NCI-H1048 (cell line): ENCODE data around the gene CNTN4.
"Not testable (repeated sequence)": the region's sequence is repeated elsewhere in the genome, so short reads cannot be mapped to it uniquely, and the experiment has no call there.

Source experiments
- DNase-seq: peaks from one replicate; lab custom pipeline; 2025; lab: John Stamatoyannopoulos, UW

CNTN4 gene

DNA sequence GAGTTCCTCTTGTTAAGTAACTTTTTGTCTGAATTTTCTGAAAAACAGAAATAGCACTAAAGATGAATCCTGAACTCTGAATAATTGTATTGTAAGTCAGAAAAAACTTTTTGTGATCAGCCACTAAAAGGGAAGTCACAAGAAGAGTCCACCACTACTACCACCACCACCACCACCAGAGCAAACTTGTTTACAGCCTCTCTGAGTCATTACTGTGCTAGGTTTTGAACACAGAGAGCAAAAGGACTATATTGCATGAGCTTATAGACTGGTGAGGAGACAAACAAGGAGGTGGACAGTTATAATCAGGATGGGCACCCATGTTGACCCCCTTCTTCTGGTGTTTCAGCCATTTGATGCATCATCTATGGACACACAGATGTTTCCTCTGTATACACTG lies 869.8 kb downstream of the CNTN4 start:
- no peak for DNase-seq

DNA sequence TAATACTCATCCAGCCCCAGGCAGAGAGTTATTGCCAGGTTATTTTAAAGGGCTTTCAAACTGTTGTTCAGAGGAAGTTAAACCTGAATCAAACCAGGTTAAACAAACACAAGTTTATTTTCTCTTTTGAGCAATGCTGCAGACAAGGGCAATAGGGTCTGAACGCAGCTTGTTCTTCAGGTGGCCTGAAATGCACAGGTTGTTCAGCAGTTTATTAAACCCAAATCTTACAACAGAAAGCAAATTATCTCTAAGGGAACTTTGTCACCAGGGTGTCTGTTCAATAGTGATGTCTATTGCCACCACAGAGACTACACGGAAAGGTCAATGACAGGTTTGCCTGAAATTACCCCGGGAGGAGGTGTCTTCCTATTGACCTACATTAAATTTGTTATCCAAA lies 877.5 kb downstream of the CNTN4 start:
- no peak for DNase-seq

DNA sequence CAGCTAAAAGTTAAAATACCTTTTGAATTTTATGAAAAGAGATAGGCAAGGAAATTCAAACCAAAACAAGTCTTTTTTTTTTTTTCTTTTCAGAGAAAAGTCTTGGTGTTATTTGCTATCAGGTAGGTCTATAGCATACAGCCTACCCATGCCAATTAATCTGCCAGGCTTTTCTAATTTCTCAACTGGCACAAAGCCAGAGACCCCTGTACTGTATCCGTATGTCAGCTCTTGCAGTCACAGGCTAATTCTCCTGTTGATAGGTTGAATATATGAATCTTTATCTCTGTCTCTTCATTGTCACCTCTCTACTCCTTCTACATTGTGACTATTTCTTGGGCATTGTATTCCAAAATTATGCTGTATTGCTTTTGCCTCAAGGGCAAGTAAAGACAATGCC lies 878.1 kb downstream of the CNTN4 start:
- DNase-seq = no peak

DNA sequence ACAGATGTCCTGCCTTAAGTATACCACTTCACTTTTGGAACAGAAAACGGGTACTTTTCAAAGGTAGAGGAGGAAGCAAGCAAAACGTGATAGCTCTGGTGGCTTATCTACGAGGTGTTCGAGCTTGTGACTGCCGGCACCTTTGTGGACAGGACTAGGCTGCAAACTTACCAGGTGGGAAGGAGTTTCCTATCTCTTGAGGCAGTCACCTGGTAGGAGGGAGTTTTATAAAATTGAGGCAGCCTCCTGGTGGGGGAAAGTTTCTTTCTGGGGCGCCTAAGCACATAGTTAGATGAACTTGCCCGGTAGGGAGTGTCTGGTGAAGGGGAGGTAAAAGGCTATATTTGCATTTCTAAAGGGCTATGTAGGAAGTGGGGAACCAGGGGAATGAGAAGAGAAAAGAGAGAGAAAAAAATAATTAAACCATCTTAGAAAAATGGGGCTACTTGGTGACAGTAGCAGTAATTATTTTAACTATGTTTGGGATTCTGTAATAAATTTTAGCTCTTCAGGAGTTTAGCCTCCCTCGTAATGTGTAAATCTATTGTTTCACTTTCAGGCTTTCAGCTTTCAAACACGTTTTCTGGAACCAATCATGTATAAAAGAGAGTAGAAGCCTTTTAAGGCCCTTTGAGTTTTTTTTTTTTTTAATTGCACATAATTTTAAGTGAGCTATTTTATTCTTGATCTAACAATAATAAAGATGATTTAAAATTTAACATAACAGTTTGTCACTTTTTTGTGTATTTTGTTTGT lies 880.5 kb downstream of the CNTN4 start:
- DNase-seq = no peak

DNA sequence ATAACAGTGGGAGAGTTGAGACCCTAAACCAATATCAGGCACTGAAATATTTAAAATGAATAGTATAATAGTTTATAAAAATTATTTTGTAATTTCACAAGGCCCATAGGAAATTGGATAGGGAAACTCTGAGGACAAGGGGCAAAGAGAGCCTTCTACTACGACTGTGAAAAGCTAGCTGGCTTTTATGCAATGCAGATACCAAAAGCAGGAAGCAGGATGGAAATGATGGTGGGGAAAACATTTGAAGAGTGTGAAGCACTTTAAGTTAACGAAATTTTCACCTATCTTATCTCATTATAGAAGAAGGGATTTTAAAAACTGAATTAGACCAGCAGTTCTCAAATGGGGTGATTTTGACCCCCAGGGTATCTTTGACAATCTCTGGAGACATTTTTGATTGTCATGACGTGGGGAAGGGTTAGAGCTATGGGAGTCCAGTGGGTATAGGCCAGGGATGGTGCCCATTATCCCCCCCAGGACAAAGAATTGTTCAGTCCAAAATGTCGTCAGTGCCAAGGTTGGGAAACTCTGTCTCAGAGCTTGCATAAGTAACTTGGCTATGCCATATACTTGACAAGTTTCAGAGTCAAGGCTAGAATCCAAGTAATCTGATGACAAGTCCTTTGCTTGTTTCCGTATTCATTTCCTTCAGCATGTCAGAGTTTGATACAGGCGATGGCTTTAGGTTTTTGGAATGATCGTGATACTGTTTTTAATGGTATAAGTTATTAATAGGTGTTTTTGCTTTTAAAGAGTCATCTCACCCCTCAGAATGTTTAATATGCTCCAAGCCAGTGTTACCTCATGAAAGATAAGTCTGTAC lies 885.6 kb downstream of the CNTN4 start:
- DNase-seq = no peak

DNA sequence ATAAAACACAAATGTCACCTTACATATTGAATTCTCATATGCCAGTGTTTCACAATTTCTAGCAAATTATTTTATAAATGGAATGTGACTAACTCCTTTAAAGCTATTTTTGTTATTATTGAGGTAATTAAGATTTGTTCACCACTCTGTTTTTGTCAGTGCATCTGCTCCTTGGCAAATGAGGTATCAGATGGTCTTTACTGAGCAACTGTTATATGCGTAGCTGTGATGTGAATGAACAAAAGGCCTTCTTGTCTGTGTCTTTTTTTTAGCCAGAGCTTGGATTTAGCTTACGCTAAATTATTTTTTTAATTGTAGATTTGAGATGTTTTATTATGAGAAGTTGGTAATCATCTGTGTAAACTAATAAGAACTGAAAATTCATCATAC lies 886.2 kb downstream of the CNTN4 start:
- DNase-seq = no peak

DNA sequence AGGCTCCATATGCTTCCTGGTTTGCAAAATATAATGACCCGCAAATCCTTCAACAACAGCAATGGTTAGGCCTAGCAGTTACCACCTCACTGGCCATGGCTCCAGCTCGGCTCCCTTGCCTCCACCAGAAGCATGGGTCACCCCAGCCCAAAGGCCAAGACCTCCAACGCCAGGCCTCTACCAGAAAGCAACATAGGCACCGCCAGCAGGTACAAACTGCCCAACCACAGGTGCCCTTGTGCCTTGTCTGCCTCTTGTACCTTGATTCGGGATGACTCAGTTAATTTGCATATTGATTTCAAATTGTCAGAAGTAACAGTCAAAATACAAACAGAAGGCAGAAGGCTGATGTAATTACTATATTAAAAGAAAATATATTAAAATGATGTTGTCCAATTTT lies 886.8 kb downstream of the CNTN4 start:
- DNase-seq = no peak

DNA sequence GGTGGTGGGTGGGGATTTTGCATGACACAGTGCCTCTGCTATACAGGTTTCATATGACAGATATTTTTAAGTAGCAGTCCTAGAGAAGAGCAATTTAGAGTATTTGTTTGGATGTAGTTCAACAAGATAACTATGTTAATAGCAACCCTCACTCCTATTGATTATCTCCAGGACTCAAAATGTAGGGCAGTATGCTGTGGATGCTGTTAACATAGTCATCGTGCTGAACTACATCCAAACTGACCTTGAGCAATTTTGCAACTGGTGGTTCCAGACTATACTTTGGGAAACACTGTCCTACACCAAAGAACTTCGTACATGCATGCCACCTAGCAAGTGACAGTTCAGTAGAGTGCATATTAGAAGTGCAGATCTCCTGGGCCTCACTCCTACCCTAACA lies 893.9 kb downstream of the CNTN4 start:
- no peak for DNase-seq

DNA sequence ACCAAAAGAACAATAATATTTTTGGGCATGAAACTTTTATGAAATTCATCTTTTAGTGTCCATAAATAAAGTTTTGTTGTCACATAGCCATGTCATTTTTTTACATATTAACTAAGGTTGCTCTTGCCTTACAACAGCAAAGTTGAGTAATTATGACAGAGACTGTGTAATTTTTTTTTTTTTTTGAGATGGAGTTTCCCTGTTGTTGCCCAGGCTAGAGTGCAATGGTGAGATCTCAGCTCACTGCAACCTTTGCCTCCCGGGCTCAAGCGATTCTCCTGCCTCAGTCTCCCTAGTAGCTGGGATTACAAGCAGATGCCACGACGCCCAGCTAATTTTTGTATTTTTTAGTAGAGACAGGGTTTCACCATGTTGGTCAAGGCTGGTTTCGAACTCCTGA lies 894.5 kb downstream of the CNTN4 start:
- not testable (repeated sequence) for DNase-seq

DNA sequence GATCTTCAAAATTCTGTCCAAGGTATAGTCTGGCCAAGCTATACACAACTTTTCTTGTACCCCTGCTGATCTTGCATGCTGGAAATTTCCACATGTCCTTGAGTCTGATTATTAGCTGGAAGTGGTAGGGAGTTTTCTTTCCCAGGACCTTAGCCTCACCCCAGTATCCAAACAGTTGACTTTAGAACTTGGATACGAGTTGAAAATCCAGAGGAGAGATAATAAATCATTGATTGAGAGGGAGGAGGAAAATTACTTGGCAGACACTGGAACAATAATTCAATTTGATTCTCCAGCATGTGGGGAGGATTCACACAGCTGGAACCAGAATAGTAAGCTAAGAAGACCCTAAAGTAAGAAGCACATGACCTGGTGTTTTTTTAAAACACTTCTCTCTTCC lies 895.1 kb downstream of the CNTN4 start:
- DNase-seq = no peak

DNA sequence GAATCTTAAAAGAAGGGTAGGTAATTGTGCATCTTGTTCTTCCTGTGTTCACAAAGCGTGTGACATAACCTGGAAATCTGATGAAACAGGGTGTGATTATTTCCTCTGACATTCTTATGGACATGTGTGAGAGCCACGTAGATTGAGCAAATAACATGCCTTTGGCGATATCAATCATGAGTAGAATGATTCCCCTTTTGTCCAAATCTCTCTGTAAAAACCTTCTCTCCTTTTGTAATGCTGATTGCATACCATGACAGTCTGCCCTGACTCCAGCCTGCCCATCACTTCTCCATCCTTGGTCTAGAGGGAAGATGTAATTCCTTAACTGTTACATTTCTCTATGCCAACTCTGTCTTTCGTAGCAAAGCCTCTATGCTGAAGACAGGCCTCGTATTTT lies 896.5 kb downstream of the CNTN4 start:
- no peak for DNase-seq

DNA sequence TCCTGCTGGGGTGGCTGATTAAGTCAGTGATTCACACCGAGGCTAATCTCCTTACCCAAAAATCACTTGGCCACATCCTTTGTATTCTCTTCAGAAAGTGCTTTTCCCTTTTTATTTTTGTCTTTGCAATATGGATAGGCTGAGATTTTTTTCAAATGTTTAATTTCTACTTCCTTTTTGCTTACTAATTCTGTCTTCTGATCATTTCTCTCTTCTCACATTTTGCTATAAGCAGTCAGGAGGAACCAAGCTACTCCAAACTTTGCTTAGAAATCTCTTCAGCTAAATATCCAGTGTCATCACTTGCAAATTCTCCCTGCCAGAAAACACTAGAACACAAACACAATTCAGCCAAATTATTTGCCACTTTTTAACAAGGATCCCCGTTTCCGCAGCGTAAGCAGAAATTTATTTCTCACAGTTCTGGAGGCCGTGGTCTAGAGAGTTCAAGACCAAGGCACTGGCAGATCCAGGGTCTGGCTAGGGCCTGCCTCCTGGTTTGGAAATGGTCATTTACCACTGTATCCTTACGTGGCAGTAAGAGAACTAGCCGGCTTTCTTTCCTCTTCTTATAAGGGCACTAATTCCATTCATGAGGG lies 906.6 kb downstream of the CNTN4 start:
- DNase-seq = no peak

DNA sequence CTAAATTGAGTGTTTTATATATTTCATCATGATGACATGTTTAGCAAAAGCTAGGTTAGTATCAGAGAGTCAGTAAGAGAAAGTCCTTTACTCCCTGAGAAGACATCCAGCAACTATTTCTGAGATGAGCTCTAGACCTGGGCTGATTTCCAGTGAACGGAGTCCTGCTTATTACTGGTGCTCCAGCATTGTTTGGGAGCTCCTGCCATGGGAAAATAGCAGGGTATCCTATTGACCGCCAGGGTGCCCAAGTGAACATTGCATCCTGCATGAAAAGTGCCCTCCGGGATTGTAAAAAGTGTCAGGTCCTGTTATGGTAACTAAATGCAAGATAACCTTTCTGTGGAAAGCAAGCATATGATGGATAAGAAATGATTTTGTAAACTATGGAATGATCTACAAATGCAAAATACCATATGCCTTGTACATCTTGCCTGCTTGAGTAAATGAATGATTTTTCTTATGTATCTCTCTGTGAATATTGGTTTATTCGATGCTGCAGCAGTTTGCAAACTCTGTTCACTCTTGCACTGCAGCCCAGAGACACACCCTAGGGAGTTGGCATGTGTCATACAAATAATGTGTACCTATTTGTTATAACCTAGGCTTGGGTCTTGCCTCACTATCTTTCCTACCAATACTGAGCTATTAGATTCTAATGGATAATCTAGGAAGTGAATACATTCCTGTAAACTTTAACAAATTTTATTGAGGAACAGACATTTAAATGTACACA lies 914.8 kb downstream of the CNTN4 start:
- no peak for DNase-seq

DNA sequence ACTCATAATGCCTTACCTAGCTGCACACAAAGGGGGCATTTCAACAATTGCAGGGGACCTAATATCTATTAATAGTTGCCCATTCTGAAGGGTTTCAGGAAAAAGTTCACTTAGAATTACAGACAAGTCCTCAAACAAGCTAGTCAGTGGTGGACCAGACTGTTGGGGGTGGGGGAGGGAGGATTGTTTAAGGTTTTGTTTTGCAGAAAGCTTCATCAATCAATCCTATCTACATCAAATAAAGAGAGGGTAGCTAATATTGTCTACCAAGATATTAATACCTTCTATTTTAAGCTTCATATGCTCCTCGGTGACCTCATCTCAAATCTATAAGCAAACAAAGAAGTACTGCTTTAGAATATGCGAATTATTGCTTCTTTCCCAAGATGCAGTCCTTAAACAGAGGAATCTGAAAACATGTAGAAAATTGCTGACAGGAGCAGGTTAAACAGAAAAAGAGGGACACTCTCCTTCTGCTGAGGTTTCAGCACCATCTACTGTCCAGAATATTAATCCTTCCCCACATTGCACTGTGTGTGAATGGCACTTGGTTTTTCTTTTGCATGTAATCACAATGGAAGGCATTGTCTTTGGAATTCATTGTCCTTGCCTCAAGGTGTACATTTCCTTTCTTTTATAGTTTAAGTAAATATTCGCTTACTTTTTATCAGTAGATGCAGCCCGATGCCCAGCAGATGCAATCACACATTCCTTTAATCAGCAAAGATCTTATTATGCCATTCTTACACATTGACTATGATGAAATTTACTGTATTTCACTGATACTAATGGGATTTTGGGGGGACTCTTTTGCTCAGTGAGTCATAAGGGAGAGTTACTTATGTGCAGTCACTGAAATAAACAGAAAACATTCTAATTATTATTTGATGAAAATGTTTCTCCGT lies 916.8 kb downstream of the CNTN4 start:
- peak; percentile 52 for DNase-seq

DNA sequence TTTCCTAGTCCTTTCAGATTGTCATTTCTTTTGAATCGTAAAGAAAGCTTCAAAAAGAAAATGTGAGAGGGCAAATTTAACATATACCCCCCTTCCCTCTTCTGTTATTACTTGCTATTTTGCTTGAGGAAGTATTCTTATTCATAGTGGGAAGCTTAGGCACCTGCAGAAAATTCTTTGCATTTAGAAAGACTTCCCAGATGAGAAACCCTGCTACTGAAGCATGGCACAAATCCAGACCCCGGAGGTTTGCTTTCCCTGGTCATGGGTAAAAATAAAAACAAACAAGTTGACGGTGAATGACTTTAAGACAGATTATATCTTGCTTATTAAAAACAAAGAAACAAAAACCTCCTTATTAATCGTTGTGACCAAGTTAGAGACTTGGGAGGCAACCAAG lies 917.6 kb downstream of the CNTN4 start:
- DNase-seq = no peak

DNA sequence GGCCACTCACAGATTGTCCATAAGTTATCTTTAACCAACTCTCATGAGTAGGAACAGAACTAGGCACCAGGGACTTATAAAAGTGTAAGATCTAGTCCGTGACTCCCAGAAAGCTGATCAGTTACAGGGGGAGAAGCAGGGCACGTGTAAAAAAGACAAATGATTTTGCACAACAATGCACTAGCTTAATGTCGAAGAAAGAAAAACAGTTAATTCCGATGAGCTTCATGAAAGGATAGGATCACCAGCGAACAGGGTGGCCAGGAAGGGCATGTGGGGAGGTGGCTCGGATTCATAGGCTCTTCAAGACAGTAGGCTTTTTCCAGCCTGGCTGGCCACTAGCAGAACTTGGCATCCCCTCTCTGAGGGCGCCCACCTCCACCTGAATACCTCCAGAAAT lies 921.5 kb downstream of the CNTN4 start:
- no peak for DNase-seq

DNA sequence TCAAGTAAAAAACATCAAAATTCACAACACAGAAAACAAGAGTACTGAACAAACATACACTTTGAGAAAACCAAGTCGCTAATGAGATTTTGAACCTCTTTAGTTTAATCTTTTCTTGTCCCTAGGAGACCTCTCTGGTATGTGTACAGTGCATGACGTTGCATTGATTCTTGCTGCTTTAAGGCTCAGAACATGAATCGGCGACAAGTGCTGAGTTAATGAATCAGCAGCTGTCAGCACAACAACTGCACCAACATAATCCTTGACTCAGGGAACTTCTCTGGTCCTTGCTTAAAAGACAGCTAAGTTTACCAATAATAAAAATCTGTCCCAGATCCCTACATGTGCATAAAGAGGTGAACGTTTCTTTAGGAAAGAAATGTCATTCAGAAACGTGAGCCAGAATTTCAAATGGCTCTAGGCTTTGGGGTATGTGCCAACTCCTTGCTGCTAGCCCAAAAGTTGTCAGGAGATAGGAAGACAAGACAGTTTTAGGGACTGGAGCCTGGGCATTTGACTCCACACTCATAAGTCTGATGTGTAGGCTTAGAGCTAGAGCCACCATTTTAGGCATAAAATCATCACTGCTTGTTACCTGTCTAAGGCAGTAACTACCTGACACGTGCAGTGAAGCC lies 924.6 kb downstream of the CNTN4 start:
- DNase-seq = no peak

DNA sequence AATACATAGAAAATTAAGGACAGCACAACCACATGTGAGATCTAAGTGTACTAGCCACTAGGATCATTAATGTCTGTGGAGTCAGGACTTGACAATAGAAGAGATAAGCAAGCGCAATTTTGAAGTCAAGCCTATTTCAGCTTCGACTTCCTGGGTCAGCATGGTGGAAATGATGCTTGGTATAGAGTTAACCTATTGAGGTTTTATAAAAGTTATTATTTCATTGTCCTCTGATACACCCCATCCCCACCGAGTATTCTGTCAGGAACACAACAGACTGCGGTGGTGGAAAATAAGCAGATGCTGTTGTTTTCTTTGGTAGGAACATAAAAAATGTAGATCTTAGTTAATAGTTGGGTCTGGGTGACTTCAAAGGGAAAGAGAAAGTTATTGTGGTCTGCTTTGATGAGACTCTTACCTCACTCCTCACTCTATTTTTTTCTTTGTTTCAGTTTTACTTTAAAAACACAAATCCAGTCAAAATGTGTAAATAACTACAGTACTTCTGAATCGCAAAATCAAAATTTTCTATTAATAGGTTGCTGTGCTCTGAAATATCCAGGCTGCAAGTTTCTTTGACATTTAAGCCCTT lies 929.4 kb downstream of the CNTN4 start:
- DNase-seq = no peak

DNA sequence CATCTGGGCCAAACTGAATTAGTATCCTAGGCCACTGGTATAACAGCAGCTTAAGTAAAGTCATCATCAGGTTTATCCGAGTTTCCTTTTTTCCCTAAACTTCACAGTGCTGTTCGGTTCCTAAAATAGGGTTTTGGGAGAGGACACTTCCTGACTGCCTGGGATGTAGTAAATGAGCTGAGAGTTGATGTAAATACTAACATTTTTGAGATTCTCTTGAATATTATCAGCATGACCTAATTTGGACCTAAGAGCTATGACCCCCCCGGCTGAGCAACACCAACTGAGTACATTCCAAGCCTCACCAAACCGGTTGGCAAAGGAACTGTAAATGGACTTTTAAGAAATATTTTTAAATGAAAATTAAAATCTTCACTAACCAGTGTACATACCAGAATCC lies 932.7 kb downstream of the CNTN4 start:
- DNase-seq = no peak

DNA sequence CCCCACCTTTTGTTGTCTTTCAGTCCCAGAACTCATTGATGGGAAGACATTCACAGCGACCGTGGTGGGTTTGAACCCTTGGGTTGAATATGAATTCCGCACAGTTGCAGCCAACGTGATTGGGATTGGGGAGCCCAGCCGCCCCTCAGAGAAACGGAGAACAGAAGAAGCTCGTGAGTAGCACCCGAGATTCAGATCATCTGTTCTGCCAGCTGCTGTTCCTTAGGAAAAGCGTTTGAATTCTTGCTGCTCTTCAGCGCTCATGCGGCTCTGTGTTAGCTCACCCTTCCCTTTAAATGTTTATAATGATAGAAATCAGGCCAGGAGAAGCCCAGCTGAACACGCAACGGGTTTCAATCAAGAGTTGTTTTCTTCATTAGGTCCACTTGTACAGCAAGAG lies 938.5 kb downstream of the CNTN4 start:
- no peak for DNase-seq
